Right lung (tissue), 10 donors: ENCODE data around the gene TMTC3. TPM values are rescaled to one million over a fixed set of nuclear protein-coding genes. Genes with fewer than 3 reads are reported as not detected.
"Not testable (repeated sequence)": the region's sequence is repeated elsewhere in the genome, so short reads cannot be mapped to it uniquely, and the experiment has no call there.

Source experiments
- DNase-seq, 2 donors: peaks; one replicate each; pipeline ENCODE4 v3.0.0-alpha.2; 2013
- long read RNA-seq, 8 donors: transcript quantifications; one replicate each; lab custom pipeline, GENCODE V29; 2026
- polyA plus RNA-seq, 5 donors: library from polyadenylated mRNA; unstranded; fragments of 120-200 nt; gene quantifications; one replicate each; pipeline versions ENCODE4 v1.2.1 to v1.2.3, GENCODE V29; 2013; ENCODE audit warnings: inconsistent platforms in 1 of 5, low replicate concordance in 1 of 5; ENCODE audit not compliant: insufficient read length in 5 of 5, insufficient read depth in 1 of 5

The TMTC3 gene
- 10 to 100 TPM; 17.5 to 31.4 (median 23.5) TPM for polyA plus RNA-seq
- long read RNA-seq, donor 1 = 0 reads
- long read RNA-seq, donor 2, full-length matches to known transcripts = 2 of 2 reads
- long read RNA-seq, donor 2, partial matches to known transcripts = 0 of 2 reads
- long read RNA-seq, donor 2, other reads (novel, unspliced or antisense) = 0 of 2 reads
- long read RNA-seq, donor 3, full-length matches to known transcripts = 1 of 1 reads
- long read RNA-seq, donor 3, partial matches to known transcripts = 0 of 1 reads
- long read RNA-seq, donor 3, other reads (novel, unspliced or antisense) = 0 of 1 reads
- long read RNA-seq, donor 4, full-length matches to known transcripts = 1 of 1 reads
- long read RNA-seq, donor 4, partial matches to known transcripts = 0 of 1 reads
- long read RNA-seq, donor 4, other reads (novel, unspliced or antisense) = 0 of 1 reads
- long read RNA-seq, donor 5, full-length matches to known transcripts = 2 of 2 reads
- long read RNA-seq, donor 5, partial matches to known transcripts = 0 of 2 reads
- long read RNA-seq, donor 5, other reads (novel, unspliced or antisense) = 0 of 2 reads
- long read RNA-seq, donor 6, full-length matches to known transcripts = 1 of 1 reads
- long read RNA-seq, donor 6, partial matches to known transcripts = 0 of 1 reads
- long read RNA-seq, donor 6, other reads (novel, unspliced or antisense) = 0 of 1 reads
- long read RNA-seq, donor 7, full-length matches to known transcripts = 2 of 2 reads
- long read RNA-seq, donor 7, partial matches to known transcripts = 0 of 2 reads
- long read RNA-seq, donor 7, other reads (novel, unspliced or antisense) = 0 of 2 reads
- long read RNA-seq, donor 8 = 0 reads

- DNase-seq = peak; percentile 95 to 97
Observed at GRCh38 chr12:88141774-88142609, at the start of gene TMTC3, which contains the start of gene CEP290. Gene TMTC3 (plus strand): TSS chr12:88142307. CDS start chr12:88148316, 6,009 bp downstream. Gene CEP290 (minus strand): TSS chr12:88142088. CDS start chr12:88141307, 781 bp downstream.

GRCh38 chr12:88092771-88093170 lies 49.3 kb upstream of the TMTC3 start:
- DNase-seq = peak; percentile 22 to 38

- no peak for DNase-seq
Observed at GRCh38 chr12:88093573-88093972, 48.5 kb upstream of the TMTC3 start.

GRCh38 chr12:88108021-88108420 lies 34.1 kb upstream of the TMTC3 start:
- DNase-seq = no peak

GRCh38 chr12:88111074-88111652 lies 30.9 kb upstream of the TMTC3 start:
- peak; percentile 4 to 8 for DNase-seq

GRCh38 chr12:88113871-88114270 lies 28.2 kb upstream of the TMTC3 start:
- no peak for DNase-seq

DNA sequence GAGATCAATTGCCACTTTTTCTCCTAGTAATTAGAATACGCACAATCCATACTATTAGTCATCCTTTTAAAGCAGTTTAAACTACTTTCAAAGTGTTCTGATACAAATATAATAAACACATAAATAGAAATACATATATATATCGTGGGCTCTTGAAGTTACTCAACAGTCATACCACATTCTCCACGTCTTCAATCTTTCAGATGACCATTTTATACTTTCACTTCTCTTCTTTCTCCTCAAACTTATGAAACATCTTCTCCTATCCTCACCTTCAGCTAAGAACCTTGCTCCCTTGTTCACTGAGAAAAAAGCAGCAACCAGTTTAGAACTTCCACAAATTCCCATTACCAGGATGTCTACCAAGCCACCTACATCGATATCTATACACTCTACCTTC lies 19.4 kb upstream of the TMTC3 start:
- no peak for DNase-seq

DNA sequence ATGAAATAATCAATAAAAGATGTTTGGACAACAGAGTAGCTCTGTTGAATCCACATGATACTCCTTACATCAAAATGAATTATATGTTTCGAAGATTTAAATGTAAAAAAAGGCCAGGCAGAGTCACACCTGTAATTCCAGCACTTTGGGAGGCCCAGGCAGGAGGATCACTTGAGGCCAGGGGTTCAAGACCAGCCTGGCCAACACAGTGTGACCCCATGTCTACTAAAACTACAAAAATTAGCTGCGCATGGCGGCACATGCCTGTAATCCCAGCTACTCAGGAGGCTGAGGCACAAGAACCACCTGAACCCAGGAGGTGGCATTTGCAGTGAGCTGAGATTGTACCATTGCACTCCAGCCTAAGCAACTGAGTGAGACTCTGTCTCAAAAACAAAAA lies 15.0 kb upstream of the TMTC3 start:
- DNase-seq = no peak

DNA sequence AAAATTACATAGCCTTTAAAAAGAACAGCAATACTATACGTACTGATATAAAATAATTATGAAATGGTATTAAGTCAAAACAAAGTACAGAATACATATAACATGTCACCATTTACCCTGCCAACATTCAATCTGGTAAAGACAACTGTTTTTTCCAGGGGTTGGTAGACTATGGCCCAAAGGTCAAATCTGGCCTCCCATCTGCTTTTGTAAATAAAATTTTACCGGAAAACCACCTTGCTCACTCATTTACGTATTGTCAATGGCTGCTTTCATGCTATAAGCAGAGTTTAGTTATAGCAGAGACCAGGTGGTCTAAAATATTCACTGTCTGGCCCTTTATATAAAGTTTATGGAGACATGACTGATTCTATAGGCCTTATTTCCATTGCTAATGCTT lies 14.3 kb upstream of the TMTC3 start:
- DNase-seq = no peak

GRCh38 chr12:88132392-88132791 lies 9.7 kb upstream of the TMTC3 start:
- no peak for DNase-seq

- not testable (repeated sequence) for DNase-seq
Observed at GRCh38 chr12:88133181-88133580, 8.9 kb upstream of the TMTC3 start.

- not testable (repeated sequence) for DNase-seq
Observed at GRCh38 chr12:88139711-88140110, 2.4 kb upstream of the TMTC3 start.

- DNase-seq = peak in 1 of 2 donors; percentile 4
Observed at GRCh38 chr12:88141425-88141773, 708 bp upstream of the TMTC3 start.

DNA sequence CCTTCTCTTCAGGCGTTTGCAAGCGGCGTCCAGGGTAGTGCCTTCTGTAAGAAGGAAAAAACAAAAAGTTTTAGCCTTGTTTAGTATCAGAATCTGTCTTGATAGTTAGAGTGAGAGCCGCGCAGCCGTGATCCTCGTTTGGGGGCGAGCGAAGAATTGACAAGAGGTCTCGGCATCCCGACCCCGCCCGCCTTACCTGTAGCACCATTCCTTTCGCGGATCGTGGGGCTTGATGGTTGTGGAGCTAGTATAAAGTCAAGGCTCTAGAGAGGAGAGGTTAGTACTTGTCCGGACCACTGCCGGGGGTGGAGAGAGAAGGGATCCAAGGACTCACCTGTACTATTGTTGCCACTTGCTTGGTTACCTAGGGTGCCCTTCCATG lies 494 bp downstream of the TMTC3 start:
- DNase-seq = peak; percentile 6 to 10

GRCh38 chr12:88144037-88144436 lies 1.9 kb downstream of the TMTC3 start:
- no peak for DNase-seq

DNA sequence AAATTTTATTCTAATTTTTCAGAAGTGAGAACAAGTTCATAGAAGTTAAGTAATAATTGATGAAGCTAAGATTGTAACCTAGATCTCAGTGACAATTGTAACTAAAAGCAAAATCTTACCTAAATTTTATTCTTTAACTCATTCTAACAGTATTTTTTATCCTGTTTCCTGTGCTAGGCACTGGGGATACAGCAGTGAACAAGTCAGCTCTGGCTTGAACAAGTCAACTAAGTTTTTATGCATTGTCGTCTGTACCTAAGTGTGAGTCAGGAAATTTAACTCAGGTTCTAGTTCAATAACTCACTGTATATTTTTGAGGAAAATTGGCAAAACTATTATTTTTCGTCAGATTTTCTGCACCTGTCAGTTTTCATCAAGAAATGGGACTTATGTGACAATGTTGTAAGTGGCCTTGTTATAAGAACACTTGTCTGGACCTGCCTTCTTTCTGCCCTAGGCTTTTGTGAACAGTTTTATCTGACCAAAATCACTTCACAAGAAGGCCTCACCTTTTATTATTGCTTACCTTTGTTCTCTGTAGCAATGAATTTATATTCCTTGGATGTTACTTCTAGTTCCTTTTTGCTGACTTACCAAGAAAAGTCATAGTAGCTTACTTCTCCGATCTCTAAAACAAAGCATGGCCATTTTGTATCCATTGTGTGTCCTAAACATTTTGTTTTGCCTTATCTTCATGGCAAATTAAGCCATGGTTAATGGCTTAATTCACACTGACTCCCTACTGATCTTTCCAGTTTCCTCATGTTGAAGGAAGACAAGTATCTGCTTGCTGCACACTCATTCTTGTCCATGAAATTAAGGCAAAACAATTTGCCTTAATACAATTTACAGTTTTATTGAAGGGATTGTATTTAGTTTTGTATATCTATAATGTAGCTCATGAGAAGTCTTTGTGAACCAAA lies 2.7 kb downstream of the TMTC3 start:
- DNase-seq = no peak

DNA sequence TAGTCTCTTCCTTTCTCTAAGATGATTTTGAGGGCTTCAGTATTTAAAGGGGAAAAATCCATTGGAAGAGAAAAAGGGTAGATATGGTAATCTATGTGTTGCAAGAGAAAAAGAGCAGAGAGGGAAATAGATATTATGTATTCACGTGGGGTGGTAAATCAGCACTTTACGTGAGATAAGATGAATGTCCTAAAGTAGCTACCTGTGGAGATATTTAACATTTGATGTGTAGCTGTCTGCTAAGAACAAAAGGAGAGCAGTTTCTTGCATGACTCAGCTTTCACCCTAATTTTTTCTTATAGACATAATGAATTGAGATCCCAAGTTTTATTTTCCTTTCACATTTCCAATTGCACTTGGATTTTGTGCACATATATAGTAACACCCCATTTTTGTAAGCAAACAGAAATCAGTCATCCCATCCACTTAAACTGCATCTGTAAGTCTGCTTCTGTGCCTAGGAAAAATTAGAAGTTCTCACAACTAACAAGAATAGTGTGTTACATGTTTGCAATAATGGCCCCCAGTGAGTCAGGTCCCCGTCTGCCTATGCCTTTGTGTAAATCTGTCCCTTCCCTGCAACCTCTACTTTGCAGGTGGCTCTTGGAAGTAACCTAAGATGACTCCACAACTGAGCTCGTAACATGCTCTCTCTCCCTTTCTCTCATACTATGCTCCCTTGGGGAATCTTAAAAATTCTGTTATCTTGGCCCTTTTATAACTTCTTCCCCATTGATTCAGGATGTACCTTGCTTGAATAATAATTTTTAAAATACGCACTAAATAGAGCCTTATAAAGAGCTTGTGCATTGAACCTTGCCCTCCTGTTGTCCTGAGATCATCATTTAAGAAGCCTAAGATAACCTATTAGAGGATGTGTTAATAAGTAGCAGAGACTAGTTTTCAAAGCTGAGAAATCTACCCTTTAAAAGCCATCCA lies 3.7 kb downstream of the TMTC3 start:
- no peak for DNase-seq

DNA sequence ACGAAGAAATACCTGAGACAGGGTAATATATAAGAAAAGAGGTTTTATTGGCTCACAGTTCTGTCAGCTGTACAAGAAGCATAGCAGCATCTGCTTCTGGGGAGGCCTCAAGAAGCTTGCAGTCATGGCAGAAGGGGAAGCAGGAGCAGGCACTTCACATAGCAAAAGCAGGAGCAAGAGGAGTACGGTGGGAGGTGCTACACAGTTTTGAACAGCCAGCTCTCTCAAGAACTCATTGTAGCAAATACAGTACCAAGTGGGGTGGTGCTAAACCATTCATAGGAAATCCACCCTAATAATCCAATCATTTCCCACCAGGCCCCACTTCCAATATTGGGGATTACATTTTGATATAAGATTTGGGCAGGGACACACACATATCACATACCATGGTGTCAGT lies 8.0 kb downstream of the TMTC3 start:
- no peak for DNase-seq

GRCh38 chr12:88153959-88154358 lies 11.9 kb downstream of the TMTC3 start:
- peak in 1 of 2 donors; percentile 19 for DNase-seq
